HCT116 (cell line): ENCODE results near the gene TAF11L12. TPM values are rescaled to one million over a fixed set of nuclear protein-coding genes. Genes with fewer than 3 reads are reported as not detected.

Experiments
- ATAC-seq: fragments of 200-7000 bp; cut with Tn5 transposase; 2 replicates; pipeline ENCODE4 v1.9.1; 2020; ENCODE audit warnings: mild to moderate bottlenecking, moderate library complexity
- BruUV-seq: library from RNA; stranded (reverse); fragments of 400-500 nt; replicated peaks from 2 replicates; lab custom pipeline; 2021; lab: Mats Ljungman, UMichigan
- CTCF ChIA-PET: fragments of 300-600 bp; sonication (Branson Sonifier 250); formaldehyde crosslinking; loops from one replicate; lab custom pipeline; 2021; ENCODE audit warnings: antibody characterized with exemption; lab: Charles Lee
- POLR2A ChIA-PET: fragments of 300-600, 350-600 bp; sonication (Branson Sonifier 250); formaldehyde crosslinking; loops from one replicate; lab custom pipeline; 2021; ENCODE audit warnings: antibody characterized with exemption; lab: Charles Lee
- RAD21 ChIA-PET, 2 experiments: fragments of 300-600 bp; sonication (Branson Sonifier 250); formaldehyde crosslinking; loops; one replicate each; lab custom pipeline; 2023; ENCODE audit warnings: low total read pairs in 2 of 2; ENCODE audit not compliant: uncharacterized antibody in 2 of 2, unreplicated experiment in 2 of 2, low non-redundant PET in 1 of 2; lab: Charles Lee
- DNase-seq: peaks from one replicate; pipeline ENCODE4 v3.0.0-alpha.2; 2010; ENCODE audit warnings: low read depth, low spot score
- H2AFZ ChIP-seq: fragments of 200-600 bp; shearing (Covaris generic), sonication (generic); 2 replicates; pipeline ENCODE4 v1.6.1; 2017; ENCODE audit warnings: low read depth, mixed run types, mixed read lengths, antibody characterized with exemption, low read length; ENCODE audit not compliant: poor library complexity, severe bottlenecking
- H3K27ac ChIP-seq: 2 replicates; pipeline ENCODE4 v1.5.1; 2012; ENCODE audit warnings: low read depth, low read length
- H3K27me3 ChIP-seq: fragments of 200-600 bp; sonication (generic); 2 replicates; pipeline ENCODE4 v1.6.1; 2016; ENCODE audit warnings: mixed run types, low read length, mixed read lengths; ENCODE audit not compliant: insufficient read depth
- H3K36me3 ChIP-seq, 2 experiments: fragments of 200-500 bp in 1 of 2; fragments of 200-600 bp in 1 of 2; sonication (Bioruptor generic) in 1 of 2; sonication (generic) in 1 of 2; 2 replicates each; pipeline versions ENCODE4 v1.5.1 to v1.6.1; 2014 to 2016; ENCODE audit warnings: low read length in 2 of 2, inconsistent platforms in 1 of 2, mixed read lengths in 1 of 2, mixed run types in 1 of 2; ENCODE audit not compliant: insufficient read depth in 2 of 2, control insufficient read depth in 1 of 2
- H3K4me1 ChIP-seq, 2 experiments: fragments of 200-600 bp in 1 of 2; sonication (generic) in 1 of 2; 2 replicates each; pipeline versions ENCODE4 v1.5.1 to v1.6.1; 2012 to 2017; ENCODE audit warnings: low read length in 2 of 2, inconsistent platforms in 1 of 2, mild to moderate bottlenecking in 1 of 2, mixed read lengths in 1 of 2, mixed run types in 1 of 2, moderate library complexity in 1 of 2; ENCODE audit not compliant: insufficient read depth in 2 of 2, control insufficient read depth in 1 of 2
- H3K4me2 ChIP-seq: fragments of 200-600 bp; sonication (generic); 2 replicates; pipeline ENCODE4 v1.6.1; 2017; ENCODE audit warnings: mixed run types, low read length, mixed read lengths
- H3K4me3 ChIP-seq, 2 experiments: fragments of 200-600 bp in 1 of 2; sonication (generic) in 1 of 2; replicated peaks in 1 of 2; 2 replicates each; pipeline ENCODE4 v1.5.1; 2011 to 2016; ENCODE audit warnings: low read length in 2 of 2, control low read depth in 1 of 2, low read depth in 1 of 2, mild to moderate bottlenecking in 1 of 2, mixed read lengths in 1 of 2, mixed run types in 1 of 2
- H3K79me2 ChIP-seq: fragments of 200-600 bp; sonication (generic); 2 replicates; pipeline ENCODE4 v1.6.1; 2017; ENCODE audit warnings: mild to moderate bottlenecking, mixed run types, low read length, moderate library complexity, mixed read lengths; ENCODE audit not compliant: insufficient read depth
- H3K9ac ChIP-seq: fragments of 200-600 bp; sonication (generic); 2 replicates; pipeline ENCODE4 v1.6.1; 2016; ENCODE audit warnings: low read length, mixed read lengths
- H3K9me2 ChIP-seq: fragments of 200-600 bp; sonication (generic), shearing (Covaris generic); 2 replicates; pipeline ENCODE4 v1.6.1; 2017; ENCODE audit warnings: mixed run types, mild to moderate bottlenecking, moderate library complexity; ENCODE audit not compliant: insufficient read depth
- H3K9me3 ChIP-seq, 2 experiments: fragments of 200-500 bp in 1 of 2; fragments of 200-600 bp in 1 of 2; sonication (Bioruptor generic) in 1 of 2; sonication (generic) in 1 of 2; 2 replicates each; pipeline ENCODE4 v1.6.1; 2014 to 2017; ENCODE audit warnings: low read length in 2 of 2, mixed read lengths in 2 of 2, inconsistent platforms in 1 of 2, low read depth in 1 of 2, mild to moderate bottlenecking in 1 of 2, mixed run types in 1 of 2, moderate library complexity in 1 of 2; ENCODE audit not compliant: control insufficient read depth in 1 of 2, insufficient read depth in 1 of 2
- H4K20me1 ChIP-seq: fragments of 200-600 bp; sonication (generic), shearing (Covaris generic); 2 replicates; pipeline ENCODE4 v1.6.1; 2017; ENCODE audit warnings: mixed run types, mild to moderate bottlenecking, moderate library complexity; ENCODE audit not compliant: insufficient read depth
- CBX3 ChIP-seq: IDR thresholded peaks from 2 replicates; pipeline ENCODE4 v1.6.1; 2012; ENCODE audit warnings: low read depth
- CEBPB ChIP-seq: IDR thresholded peaks from 2 replicates; pipeline ENCODE4 v1.6.1; 2012; ENCODE audit warnings: low read depth
- ELF1 ChIP-seq: IDR thresholded peaks from 2 replicates; pipeline ENCODE4 v1.6.1; 2012; ENCODE audit warnings: low read depth, borderline replicate concordance
- EZH2 ChIP-seq: fragments of 200-600 bp; sonication (generic); IDR thresholded peaks from 2 replicates; pipeline ENCODE4 v1.6.1; 2017; ENCODE audit warnings: antibody characterized with exemption, mixed run types
- FOSL1 ChIP-seq: IDR thresholded peaks from 2 replicates; pipeline ENCODE4 v1.6.1; 2012; ENCODE audit warnings: low read depth
- POLR2A ChIP-seq: IDR thresholded peaks from 2 replicates; pipeline ENCODE4 v1.7.0; 2011; ENCODE audit warnings: borderline replicate concordance; ENCODE audit not compliant: insufficient read depth, insufficient read length; ENCODE audit errors: extremely low read depth
- RAD21 ChIP-seq: IDR thresholded peaks from 2 replicates; pipeline ENCODE4 v1.6.1; 2012; ENCODE audit warnings: low read depth, mild to moderate bottlenecking
- SRF ChIP-seq: IDR thresholded peaks from 2 replicates; pipeline ENCODE4 v1.6.1; 2012; ENCODE audit warnings: low read depth
- ZFX ChIP-seq: fragments of 450-650 bp; IDR thresholded peaks from 2 replicates; pipeline ENCODE4 v1.6.1; 2017
- ZNF274 ChIP-seq: fragments of 200-500 bp; sonication (Bioruptor generic); IDR thresholded peaks from 2 replicates; pipeline ENCODE4 v1.6.1; 2014; ENCODE audit warnings: mild to moderate bottlenecking, low read depth, low read length, inconsistent platforms
- intact Hi-C: fragments of 100-400 bp; cut with micrococcal nuclease; formaldehyde crosslinking; loops from 2 replicates; pipeline ENCODE4 v1.10.0; 2022
- total RNA-seq: library from RNA; stranded (reverse); gene quantifications from one replicate; pipeline ENCODE4 v1.2.1, GENCODE V29; 2021; ENCODE audit not compliant: unreplicated experiment
- TF ChIP-seq, protein P1 (sequence below), 3 experiments: fragments of 200-600 bp in 1 of 3; sonication (generic) in 1 of 3; IDR thresholded peaks in 2 of 3; conservative IDR thresholded peaks in 1 of 3; 2 replicates each; pipeline ENCODE4 v1.5.1; 2012 to 2017; ENCODE audit warnings: low read depth in 2 of 3, low read length in 2 of 3, antibody characterized with exemption in 1 of 3, borderline replicate concordance in 1 of 3, control low read depth in 1 of 3, mild to moderate bottlenecking in 1 of 3, mixed read lengths in 1 of 3, mixed run types in 1 of 3, moderate library complexity in 1 of 3; ENCODE audit not compliant: insufficient read depth in 1 of 3

TAF11L12 gene
- total RNA-seq, 1 experiment from 2014 or later: not detected

DNA sequence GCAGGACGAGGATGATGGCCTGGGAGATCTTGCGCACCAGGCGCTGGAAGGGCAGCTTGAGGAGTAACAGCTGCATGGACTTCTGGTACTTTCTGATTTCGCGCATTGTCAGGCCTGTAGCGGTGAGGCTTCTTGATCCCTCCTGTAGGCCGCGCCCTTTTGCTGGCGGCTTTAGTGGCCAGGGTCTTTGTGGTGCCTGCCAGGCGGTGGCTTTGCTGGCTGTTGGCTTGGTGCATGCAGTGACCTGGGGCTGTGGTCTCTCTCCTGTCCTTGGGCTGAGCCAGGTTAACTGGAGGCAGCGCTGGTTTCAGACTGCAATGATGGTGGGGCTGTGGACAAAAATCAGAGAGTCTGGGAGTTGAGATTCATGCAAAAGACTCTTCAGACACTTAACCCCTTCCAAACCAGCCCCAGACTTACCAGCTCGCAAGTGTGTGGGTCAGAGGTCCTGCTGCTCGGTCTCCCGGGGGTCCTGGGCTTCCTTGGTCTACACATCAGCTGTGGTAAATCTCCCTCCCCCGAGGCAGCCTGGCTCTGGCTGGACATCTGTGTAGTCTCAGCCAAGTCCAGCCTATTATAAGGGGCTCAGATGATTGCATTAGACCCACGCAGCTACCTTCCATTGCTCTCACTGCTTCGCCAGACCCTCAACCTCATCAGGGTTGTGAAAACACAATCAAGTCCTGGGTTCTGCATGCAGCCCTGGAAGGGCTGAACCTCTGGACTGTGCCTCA lies 4.8 kb downstream of the TAF11L12 start:
- Histone ChIP-seq H3K4me2 (no peak overlapping the region), H3K4me3 (no peak overlapping the region), H2AFZ (no peak overlapping the region), H3K4me1 (no peaks in the 10 kb centered on the region), H3K9ac (no peak overlapping the region), H3K27me3 (no peaks in the 10 kb centered on the region), H3K27ac (no peak overlapping the region), H3K36me3 (no peaks in the 10 kb centered on the region), H3K79me2 (no peaks in the 10 kb centered on the region), H4K20me1 (no peaks in the 10 kb centered on the region), H3K9me3 (no peaks in the 10 kb centered on the region; a peak in 1 of 4 replicates), H3K9me2 (no peaks in the 10 kb centered on the region)
- no peak for ATAC-seq
- TF ChIP-seq ELF1 (no peak), FOSL1 (no peak), CBX3 (no peak), RAD21 (no peak), EZH2 (no peak), ZNF274 (no peak), SRF (no peak), ZFX (no peak), POLR2A (no peak), CEBPB (no peak)
- TF ChIP-seq, protein P1, sequence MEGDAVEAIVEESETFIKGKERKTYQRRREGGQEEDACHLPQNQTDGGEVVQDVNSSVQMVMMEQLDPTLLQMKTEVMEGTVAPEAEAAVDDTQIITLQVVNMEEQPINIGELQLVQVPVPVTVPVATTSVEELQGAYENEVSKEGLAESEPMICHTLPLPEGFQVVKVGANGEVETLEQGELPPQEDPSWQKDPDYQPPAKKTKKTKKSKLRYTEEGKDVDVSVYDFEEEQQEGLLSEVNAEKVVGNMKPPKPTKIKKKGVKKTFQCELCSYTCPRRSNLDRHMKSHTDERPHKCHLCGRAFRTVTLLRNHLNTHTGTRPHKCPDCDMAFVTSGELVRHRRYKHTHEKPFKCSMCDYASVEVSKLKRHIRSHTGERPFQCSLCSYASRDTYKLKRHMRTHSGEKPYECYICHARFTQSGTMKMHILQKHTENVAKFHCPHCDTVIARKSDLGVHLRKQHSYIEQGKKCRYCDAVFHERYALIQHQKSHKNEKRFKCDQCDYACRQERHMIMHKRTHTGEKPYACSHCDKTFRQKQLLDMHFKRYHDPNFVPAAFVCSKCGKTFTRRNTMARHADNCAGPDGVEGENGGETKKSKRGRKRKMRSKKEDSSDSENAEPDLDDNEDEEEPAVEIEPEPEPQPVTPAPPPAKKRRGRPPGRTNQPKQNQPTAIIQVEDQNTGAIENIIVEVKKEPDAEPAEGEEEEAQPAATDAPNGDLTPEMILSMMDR (IDR thresholded peaks at IDR 0.05 in 2 of 3, conservative IDR thresholded peaks at IDR 0.05 in 1 of 3; ENCODE audit: borderline replicate concordance in 1 of 3, insufficient read depth in 1 of 3, low read depth in 2 of 3, low read length in 2 of 3): no peak
- no TSS peak for BruUV-seq
- intact Hi-C loops: no loop called here
- ChIA-PET RAD21 (no interaction called here), CTCF (no interaction called here), POLR2A (no interaction called here)
- no peak for DNase-seq
